Hippocampal formation (tissue), 2 donors: Measurements from ENCODE around the gene ISG20L2.

ENCODE experiments used
- DNase-seq, 2 donors: peaks; one replicate each; lab custom pipeline; 2025; lab: John Stamatoyannopoulos, UW

The ISG20L2 gene

DNA sequence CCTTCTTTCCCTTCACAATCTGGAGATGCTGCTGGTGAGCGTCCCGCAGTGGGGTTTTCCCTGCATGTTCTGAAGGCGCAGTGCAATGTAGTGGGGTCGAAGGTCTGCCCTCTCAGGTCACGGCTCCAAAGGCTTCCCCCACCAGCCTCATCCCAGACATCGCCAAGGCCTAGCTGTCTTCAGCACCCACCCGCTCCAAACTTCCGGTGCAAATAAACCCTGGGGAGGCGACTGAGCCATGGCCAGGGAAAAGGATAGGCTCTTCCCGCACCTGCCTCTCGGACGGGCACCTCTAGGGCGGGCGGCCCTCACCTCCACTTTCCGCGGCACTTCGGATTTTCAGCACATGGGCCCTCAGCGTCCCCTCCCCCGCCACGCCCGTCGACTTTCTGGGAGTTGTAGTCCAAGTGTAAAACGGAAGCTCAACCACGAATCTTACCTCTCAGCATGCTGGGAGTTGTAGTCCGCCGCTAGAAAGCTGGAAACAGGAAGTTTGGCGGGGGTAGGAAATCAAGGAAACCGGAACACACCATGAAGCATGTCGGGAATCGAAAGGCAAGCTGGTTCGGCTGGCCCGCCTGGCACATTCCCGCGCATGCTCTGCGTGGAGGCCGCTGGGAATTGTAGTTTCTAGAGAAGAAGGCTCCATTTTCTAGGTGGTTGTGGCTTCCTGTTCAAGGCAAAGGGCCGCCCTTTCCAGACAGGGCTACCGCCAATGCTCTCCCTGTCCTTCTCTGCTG is 12.3 kb upstream of the ISG20L2 start, which contains the start of gene MRPL24:
MRPL24 (minus strand) TSS at position 348 of the 740 bp plus-strand sequence. CDS start 2,384 bp downstream, outside the sequence.
- DNase-seq: peak; percentile 99 to 100

- no peak for DNase-seq
Observed at GRCh38 chr1:156740237-156740740, 11.7 kb upstream of the ISG20L2 start.

DNA sequence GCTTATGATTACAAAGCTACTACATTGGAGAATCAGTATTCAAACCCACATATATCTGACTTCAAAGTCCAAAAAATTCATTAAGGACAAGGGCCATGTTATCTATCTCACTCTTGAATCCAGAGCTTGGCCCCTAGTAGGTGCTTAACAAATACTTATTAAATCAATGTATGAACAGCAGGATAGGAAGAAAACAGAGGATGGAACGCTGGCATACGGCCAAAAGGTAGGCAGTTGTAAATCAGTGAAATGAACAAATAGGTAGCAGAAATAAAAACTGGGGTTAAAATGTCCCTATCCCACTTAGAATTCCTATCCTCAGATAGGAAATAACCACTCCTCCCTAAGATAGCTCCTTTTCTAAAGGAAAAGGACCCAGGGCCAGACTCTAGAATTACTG is 10.3 kb upstream of the ISG20L2 start:
- no peak for DNase-seq

DNA sequence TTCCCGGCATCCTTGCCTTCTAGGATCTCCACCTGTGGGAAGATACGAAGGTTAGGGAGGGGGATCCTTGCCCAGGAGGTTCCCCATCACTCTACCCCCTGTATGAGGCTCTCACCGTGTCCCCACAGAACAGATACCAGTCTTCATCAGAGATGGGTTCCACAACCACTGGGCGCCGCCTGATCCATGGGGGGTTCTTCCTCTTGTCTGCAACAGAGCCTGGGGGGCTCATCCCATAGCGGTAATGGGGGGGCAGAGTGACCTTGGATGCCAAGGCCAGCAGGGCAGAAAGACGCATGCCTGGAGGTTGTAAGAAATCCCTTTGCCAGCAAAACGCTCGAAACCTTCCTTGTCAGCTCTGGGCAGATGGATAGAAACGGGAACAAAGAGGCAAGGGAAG is 9.8 kb upstream of the ISG20L2 start:
- no peak for DNase-seq

GRCh38 chr1:156733989-156734584 is 5.5 kb upstream of the ISG20L2 start:
- DNase-seq: no peak

GRCh38 chr1:156727926-156728598 is 504 bp downstream of the ISG20L2 start, which contains the start of gene METTL25B:
METTL25B (plus strand) TSS chr1:156728469; CDS start chr1:156729105, 636 bp downstream.
- DNase-seq: peak; percentile 52 to 82

GRCh38 chr1:156727492-156727891 is 1.1 kb downstream of the ISG20L2 start:
- DNase-seq: no peak

DNA sequence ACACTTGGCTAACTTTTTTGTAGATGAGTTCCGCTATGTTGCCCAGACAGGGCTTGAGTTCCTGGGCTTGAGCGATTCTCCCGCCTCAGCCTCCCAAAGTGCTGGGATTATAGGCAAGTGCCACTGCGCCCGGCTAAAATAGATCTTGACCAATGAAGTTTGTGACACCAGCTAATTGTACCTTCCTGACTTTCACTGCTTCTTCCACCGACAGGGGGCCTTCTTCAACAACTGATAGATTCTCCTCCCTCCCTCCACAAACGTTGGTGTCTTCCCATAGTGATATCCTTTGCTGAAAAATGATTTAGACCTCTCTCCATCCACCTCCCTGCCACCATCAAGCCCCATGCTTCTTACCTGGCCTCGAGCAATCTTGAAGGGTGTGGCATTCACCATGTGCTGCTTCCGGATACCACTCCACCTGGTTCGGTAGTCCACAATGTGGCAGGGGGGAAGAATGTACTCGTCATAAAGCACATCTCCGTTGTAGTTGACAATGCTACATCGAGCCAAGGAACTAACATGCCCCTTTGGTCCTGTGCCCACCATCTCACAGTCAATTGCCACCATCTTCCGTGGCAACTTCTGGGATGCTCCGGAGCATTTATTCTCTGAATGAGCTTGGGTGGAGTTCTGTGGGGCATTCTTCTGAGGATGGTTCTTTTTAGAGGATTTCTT is 1.9 kb downstream of the ISG20L2 start:
- DNase-seq: peak in 1 of 2 donors; percentile 13

GRCh38 chr1:156725683-156726280 is 2.8 kb downstream of the ISG20L2 start:
- DNase-seq: peak; percentile 77 to 86

DNA sequence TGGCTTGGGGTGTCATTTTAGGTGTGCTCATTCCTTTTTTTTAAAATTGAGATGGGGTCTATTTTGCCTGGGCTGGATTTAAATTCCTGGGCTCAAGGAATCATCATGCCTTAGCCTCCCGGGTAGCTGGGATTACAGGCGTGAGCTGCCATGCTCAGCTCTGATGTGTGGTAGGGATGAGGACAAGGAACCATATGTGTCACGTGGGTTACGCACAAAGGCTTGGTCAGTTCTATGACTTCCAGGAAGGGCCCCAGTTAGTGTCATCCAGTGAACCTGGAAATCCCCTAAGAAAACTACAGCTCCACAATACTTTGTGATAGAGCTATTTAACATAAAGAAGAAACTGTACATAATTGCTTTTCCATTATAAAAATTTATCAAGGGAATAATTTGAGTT is 7.0 kb downstream of the ISG20L2 start:
- DNase-seq: no peak

DNA sequence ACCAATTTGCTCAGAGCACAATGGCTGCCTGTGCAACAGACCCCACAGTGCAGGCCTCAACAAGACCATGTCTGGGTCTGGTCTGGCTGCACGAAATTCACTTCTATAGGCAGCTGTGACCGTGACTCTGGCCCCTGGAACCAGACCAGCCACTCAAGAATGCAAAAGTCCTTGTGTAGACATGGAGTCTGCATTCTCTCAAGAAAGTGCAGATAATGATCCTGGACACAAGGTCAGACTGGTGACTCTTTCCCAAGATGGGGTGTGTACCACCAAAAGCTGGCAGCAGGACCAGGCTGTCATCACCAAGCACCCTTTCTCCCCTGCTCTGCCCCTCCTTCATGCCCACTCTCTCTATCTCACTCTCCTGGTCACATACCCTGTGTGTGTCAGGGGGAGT is 7.4 kb downstream of the ISG20L2 start:
- DNase-seq: no peak

- no peak for DNase-seq
Observed at GRCh38 chr1:156717351-156717750, 11.2 kb downstream of the ISG20L2 start.

DNA sequence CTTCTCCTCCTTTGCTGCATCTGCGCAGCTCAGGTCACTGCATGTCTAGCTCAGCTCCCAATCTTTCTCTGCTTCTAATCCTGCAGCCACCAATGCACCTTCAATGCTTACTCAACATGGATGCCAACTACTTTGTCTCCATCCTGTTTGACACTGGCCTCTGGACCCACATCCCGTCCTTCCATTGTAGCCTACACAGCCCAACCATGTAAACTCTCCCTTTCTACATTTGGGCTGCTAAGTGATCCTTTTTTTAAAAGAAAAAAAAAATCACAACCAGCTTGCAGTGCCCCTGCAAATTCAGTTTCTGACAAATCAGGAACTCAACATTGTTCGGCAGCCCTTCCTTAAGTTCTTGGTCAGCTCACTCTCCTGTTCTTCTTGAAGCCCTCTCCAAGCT is 13.7 kb downstream of the ISG20L2 start:
- no peak for DNase-seq

DNA sequence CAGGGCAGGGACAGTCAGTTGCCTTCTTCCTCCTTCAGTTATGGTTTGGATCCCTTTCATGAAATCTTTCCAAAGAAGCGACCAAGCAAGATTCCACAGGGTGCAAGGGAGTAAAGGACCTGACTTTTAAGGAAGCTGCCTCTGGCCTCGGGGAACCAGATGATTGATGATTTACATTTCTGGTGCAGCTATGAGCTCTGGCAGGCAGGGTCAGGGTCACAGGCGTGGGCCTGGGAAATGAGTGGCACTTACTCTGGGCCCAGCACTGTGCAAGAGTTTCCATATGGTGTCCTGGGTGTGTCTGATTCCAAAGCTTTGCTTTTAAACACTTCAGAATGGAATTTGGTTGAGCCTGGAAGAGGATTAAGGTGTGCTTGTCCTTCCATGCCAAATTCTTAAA is 15.9 kb downstream of the ISG20L2 start:
- no peak for DNase-seq

DNA sequence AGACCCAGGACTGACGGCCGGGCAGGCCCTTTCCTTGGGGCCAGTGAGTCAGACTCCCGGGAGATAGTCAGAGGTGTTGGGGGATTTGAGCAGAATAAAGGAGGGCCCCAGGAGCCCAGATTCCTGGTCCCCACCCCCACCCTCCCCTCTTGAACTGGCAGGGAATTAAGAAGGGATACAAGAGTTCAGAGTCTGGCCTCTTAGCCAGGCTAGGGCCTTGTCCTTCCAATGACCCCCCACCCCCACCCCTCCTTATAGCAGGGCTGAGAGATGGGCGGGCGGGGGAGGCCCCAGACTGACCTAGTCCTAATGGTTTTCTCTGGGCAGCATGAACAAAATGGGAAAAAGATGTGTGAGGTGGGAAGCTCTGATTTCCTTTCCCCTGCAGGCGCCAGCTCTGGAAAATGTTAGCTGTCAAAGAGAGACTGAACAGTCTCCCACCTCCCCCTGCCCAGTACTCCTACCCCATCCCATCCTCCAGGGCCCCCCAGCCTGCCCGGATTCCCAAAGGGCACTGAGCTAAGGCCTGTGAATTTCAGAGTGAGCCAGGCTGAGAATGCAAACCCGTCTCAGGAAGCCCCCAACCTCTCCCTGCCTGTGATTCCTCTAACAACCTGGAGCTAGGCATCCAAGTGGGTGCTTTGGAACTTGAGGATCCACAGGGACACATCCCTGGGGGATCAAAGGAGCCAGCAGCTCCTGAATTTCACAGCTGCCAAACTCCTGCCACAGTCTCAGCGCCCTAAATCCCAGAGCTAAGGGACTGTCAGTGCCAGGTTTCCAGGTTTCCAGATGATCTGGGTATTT is 17.4 kb downstream of the ISG20L2 start:
- DNase-seq: no peak

DNA sequence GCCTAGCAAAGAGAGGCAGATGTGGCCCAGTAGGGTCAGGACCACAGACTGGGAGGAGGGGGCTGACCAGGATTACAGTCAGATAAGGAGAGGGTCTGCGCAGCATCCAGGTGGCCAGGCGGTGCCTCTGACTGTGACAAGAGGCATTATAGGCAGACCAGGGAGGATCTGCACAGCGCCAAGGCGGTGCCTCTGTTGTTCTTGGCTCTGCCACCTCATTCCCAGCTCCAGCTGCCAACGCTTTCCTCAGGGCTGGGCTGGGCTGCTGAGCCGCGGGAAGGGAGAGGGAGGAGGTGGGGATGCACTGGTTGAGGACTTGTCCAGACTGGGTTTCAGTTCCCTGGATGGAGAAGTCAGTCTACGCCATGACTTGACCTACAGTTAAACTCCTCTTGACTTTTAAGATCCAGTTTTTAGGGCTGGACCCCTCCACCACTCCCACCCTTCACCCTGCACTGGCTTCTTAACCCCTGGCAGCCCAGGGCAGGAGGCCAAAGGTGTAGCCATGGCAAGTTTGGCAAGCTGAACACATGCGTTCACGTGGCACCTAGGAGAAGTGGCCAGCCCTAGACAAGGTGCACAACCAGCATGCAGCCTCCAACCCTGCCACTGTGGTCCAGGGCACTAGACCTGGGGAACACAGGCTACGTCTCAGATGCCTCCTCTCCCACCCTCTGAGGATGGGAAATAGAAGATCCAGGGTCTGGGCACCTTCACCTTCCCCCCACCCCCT is 18.6 kb downstream of the ISG20L2 start:
- DNase-seq: peak in 1 of 2 donors; percentile 11

GRCh38 chr1:156709031-156709430 is 19.5 kb downstream of the ISG20L2 start:
- no peak for DNase-seq

DNA sequence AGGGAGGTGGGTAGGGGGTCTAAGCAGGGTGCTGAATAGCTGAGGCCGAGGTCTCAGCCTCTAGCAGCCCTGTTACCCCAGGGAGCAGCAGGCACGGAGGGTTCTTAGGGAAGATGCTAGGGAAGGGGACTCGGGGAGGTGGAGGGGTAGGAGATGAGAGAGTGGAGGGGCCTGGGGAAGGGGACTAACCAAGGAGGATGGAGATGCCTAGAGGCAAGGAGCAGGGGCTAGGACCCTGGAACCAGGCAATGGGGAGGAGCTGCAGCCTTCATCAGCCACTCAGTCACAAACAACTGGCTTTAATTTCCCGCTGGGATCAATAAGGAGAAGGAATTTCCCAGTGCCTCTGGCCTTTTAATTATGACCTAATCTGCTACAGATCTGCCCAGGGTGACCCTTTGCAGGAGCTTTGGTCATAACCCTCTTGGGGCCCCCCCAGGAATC is 20.3 kb downstream of the ISG20L2 start:
- no peak for DNase-seq

DNA sequence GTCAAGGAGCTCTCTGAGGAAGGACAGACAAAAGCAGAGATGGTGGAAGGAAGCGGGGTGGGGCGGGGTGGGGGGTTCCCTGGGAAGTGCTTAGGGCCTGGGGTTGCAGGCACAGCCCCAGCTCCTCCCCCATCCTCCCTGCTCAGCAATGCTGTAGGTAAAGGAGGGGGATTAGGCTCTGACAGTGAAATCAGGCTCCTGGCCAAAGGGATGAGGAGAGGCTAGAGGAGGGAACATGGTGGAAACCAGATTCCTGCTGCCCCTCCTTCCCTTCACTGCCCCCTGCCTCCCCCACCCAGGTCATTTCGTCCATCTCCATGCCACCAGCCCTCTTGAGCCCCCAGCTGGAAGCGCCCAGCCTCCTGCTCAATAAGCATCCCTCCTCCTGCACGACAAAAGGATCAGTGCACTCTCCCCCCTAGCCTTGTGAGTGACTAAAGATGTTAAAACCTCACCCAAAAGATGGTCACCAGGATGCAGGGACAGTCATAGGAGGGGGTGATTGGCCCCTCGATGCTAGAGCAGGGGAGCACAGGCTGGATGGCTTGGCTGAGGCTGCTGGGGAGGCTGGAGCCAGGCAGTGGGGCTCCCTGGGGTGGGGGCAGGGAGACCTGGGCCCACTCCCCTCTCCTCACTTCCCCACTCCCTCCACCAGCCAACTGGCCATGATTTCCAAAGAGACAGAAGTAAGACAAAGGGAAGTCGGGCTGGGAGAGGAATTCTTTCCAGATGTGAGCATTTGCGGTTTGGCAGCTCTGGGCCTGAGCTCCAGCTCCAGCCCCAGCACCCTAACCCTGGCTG is 20.9 kb downstream of the ISG20L2 start:
- no peak for DNase-seq
